HepG2 (cell line): Measurements from ENCODE around the gene GALNT9.

ENCODE experiments used
- ATF1 ChIP-seq: IDR thresholded peaks from 2 replicates; pipeline ENCODE4 v1.6.1; 2016; ENCODE audit warnings: mild to moderate bottlenecking, control low read depth
- CENPBD1 ChIP-seq: sonication (generic); formaldehyde crosslinking; IDR thresholded peaks from 2 replicates; pipeline ENCODE4 v1.8.0; 2022; ENCODE audit warnings: missing genetic modification reagents, low read depth, mild to moderate bottlenecking, borderline replicate concordance
- FOXK1 ChIP-seq: sonication (generic); formaldehyde crosslinking; IDR thresholded peaks from 2 replicates; pipeline ENCODE4 v1.4.0; 2020; ENCODE audit warnings: low read depth, missing genetic modification reagents, borderline replicate concordance
- HDAC6 ChIP-seq: fragments of 200-600 bp; sonication (generic); IDR thresholded peaks from 2 replicates; pipeline ENCODE4 v1.7.0; 2017; ENCODE audit warnings: mild to moderate bottlenecking, antibody characterized with exemption, low read length, low read depth
- PAX8 ChIP-seq: sonication (generic); formaldehyde crosslinking; IDR thresholded peaks from 2 replicates; pipeline ENCODE4 v1.8.0; 2022; ENCODE audit warnings: mild to moderate bottlenecking, missing genetic modification reagents, borderline replicate concordance
- POLR2A ChIP-seq, 2 experiments: IDR thresholded peaks; 2 replicates each; pipeline ENCODE4 v1.6.1; 2011; ENCODE audit warnings: low read depth in 2 of 2, low read length in 2 of 2, mild to moderate bottlenecking in 1 of 2, moderate library complexity in 1 of 2; ENCODE audit not compliant: insufficient read depth in 1 of 2
- POLR2G ChIP-seq: fragments of 200-400 bp; formaldehyde crosslinking; IDR thresholded peaks from 2 replicates; pipeline ENCODE4 v1.6.1; 2018; ENCODE audit warnings: mild to moderate bottlenecking, low read depth, low read length, moderate library complexity
- SRF ChIP-seq: IDR thresholded peaks from 2 replicates; pipeline ENCODE4 v1.6.1; 2011; ENCODE audit warnings: mild to moderate bottlenecking, low read depth, low read length, moderate library complexity
- SRSF4 ChIP-seq: fragments of 200-400 bp; formaldehyde crosslinking; IDR thresholded peaks from one replicate; pipeline ENCODE4 v1.6.1; 2018; ENCODE audit warnings: mild to moderate bottlenecking, low read depth, low read length, moderate library complexity; ENCODE audit not compliant: poor library complexity, severe bottlenecking
- TAF15 ChIP-seq: fragments of 200-400 bp; formaldehyde crosslinking; IDR thresholded peaks from one replicate; pipeline ENCODE4 v1.6.1; 2018; ENCODE audit warnings: mild to moderate bottlenecking, low read depth, low read length; ENCODE audit not compliant: poor library complexity, severe bottlenecking
- UBTF ChIP-seq: sonication (generic); formaldehyde crosslinking; IDR thresholded peaks from 2 replicates; pipeline ENCODE4 v1.4.0; 2020; ENCODE audit warnings: mild to moderate bottlenecking, missing genetic modification reagents
- ZNF292 ChIP-seq: sonication (generic); formaldehyde crosslinking; IDR thresholded peaks from 2 replicates; pipeline ENCODE4 v1.8.1; 2022; ENCODE audit warnings: mild to moderate bottlenecking, low read depth, missing genetic modification reagents, borderline replicate concordance
- ZSCAN30 ChIP-seq: sonication (generic); formaldehyde crosslinking; IDR thresholded peaks from 2 replicates; pipeline ENCODE4 v1.5.0; 2020; ENCODE audit warnings: mild to moderate bottlenecking, missing genetic modification reagents
- TF ChIP-seq, protein P1 (sequence below): sonication (generic); formaldehyde crosslinking; IDR thresholded peaks from 2 replicates; pipeline ENCODE4 v1.5.0; 2020; ENCODE audit warnings: mild to moderate bottlenecking, missing genetic modification reagents, moderate library complexity

GRCh38 chr12:132190834-132191500 lies 138.4 kb downstream of the GALNT9 start:
- no peak for TF ChIP-seq PAX8 (CRISPR knock-in tag)
- no peak for TF ChIP-seq SRF
- no peak for TF ChIP-seq ATF1 (CRISPR knock-in tag)
- no peak for TF ChIP-seq TAF15
- TF ChIP-seq POLR2G = no peak
- TF ChIP-seq POLR2A (IDR thresholded peaks at IDR 0.05; ENCODE audit: insufficient read depth in 1 of 2, low read depth in 2 of 2, low read length in 2 of 2) = no peak
- TF ChIP-seq UBTF (CRISPR knock-in tag) = no peak
- TF ChIP-seq, protein P1, sequence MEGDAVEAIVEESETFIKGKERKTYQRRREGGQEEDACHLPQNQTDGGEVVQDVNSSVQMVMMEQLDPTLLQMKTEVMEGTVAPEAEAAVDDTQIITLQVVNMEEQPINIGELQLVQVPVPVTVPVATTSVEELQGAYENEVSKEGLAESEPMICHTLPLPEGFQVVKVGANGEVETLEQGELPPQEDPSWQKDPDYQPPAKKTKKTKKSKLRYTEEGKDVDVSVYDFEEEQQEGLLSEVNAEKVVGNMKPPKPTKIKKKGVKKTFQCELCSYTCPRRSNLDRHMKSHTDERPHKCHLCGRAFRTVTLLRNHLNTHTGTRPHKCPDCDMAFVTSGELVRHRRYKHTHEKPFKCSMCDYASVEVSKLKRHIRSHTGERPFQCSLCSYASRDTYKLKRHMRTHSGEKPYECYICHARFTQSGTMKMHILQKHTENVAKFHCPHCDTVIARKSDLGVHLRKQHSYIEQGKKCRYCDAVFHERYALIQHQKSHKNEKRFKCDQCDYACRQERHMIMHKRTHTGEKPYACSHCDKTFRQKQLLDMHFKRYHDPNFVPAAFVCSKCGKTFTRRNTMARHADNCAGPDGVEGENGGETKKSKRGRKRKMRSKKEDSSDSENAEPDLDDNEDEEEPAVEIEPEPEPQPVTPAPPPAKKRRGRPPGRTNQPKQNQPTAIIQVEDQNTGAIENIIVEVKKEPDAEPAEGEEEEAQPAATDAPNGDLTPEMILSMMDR (CRISPR knock-in tag) = no peak
- TF ChIP-seq ZSCAN30 (CRISPR knock-in tag) = no peak
- TF ChIP-seq CENPBD1 (CRISPR knock-in tag) = no peak
- TF ChIP-seq ZNF292 (CRISPR knock-in tag) = no peak
- TF ChIP-seq SRSF4 = no peak
- TF ChIP-seq HDAC6 = no peak
- no peak for TF ChIP-seq FOXK1 (CRISPR knock-in tag)
